ENCODE measurements around the gene FAM171A1.

- TF ChIP-seq GATA2 (IDR thresholded peaks at IDR 0.05; ENCODE audit: low read depth, low read length): no peak
- TF ChIP-seq GATA3 (IDR thresholded peaks at IDR 0.05; ENCODE audit: low read depth, low read length): no peak
Observed at GRCh38 chr10:15339892-15340291, 31.2 kb downstream of the FAM171A1 start.
